ENCODE results near the gene CALML4.
A peak's percentile ranks its signal among the peaks of the same experiment; 100 is the strongest.
"Not testable (repeated sequence)": the region's sequence is repeated elsewhere in the genome, so short reads cannot be mapped to it uniquely, and the experiment has no call there.

Gene CALML4

GRCh38 chr15:68218331-68218730 lies 13.2 kb upstream of the CALML4 start:
- no peak for TF ChIP-seq CTCF (IDR thresholded peaks at IDR 0.05; ENCODE audit: low read depth, low read length, missing control alignments)
- no peak for DNase-seq (ENCODE audit: low read depth)
- no peak overlapping the region for H3K4me3 ChIP-seq (ENCODE audit: low read depth, low read length)

- no peak for TF ChIP-seq CTCF (IDR thresholded peaks at IDR 0.05; ENCODE audit: low read depth, low read length, missing control alignments)
- DNase-seq (ENCODE audit: low read depth): no peak
- no peak overlapping the region for H3K4me3 ChIP-seq (ENCODE audit: low read depth, low read length)
Observed at GRCh38 chr15:68217341-68217740, 12.2 kb upstream of the CALML4 start.

GRCh38 chr15:68214838-68215254 lies 9.7 kb upstream of the CALML4 start:
- TF ChIP-seq CTCF (IDR thresholded peaks at IDR 0.05; ENCODE audit: low read depth, low read length, missing control alignments): no peak
- no peak overlapping the region for H3K4me3 ChIP-seq (ENCODE audit: low read depth, low read length)
- DNase-seq (ENCODE audit: low read depth): no peak

- no peak for DNase-seq (ENCODE audit: low read depth)
- H3K4me3 ChIP-seq (ENCODE audit: low read depth, low read length): no peak overlapping the region
- TF ChIP-seq CTCF (IDR thresholded peaks at IDR 0.05; ENCODE audit: low read depth, low read length, missing control alignments): no peak
Observed at GRCh38 chr15:68213991-68214837, 9.1 kb upstream of the CALML4 start.

DNA sequence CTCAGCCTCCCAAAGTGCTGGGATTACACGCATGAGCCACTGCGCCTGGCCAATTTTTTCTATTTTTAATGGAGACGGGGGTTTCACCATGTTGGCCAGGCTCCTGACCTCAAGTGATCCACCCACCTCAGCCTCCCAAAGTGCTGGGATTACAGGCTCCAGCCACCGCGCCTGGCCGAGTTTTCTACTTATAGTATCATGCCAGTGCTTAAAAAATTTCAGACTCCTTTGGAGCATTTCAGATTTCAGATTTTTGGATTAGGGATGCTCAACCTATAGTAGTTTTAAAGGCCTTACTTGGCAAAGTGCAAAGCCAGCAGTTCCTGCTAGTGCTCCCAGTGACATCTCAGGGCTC lies 8.3 kb upstream of the CALML4 start:
- not testable (repeated sequence) for H3K4me3 ChIP-seq (ENCODE audit: low read depth, low read length); DNase-seq (ENCODE audit: low read depth)

DNA sequence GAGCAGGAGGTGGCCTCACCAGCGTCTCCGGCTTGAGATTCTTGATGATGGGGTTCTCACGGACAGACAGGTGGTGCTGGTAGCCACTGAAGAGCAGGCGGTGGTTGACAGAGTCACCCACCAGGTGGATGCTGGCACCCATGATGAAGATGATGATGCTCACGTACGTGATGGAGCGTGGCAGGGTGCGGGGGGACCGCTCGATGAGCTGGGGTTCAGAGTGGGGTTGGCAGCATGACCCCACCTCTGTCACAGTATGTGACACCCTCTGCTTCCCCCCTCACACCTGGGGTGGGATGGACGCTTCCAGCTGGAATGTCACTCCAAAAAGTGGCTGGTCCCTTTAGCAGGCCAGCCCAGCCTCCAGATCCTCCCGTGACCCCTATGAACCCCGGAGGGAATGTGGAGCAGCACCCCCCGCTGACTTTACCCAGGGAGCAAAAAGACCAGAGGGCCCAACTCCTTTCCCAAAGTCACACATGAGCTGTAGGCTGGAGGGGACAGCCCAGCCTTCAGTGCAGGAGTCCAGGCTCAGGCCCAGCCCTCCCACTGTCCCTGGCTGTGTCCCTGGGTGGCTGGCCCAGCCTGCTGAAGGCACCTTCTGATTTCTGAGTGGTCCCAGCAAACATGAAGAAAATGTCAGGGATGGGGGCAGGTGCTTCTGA lies 6.7 kb upstream of the CALML4 start:
- no peak for TF ChIP-seq CTCF (IDR thresholded peaks at IDR 0.05; ENCODE audit: low read depth, low read length, missing control alignments)
- no peak for DNase-seq (ENCODE audit: low read depth)
- no peak overlapping the region for H3K4me3 ChIP-seq (ENCODE audit: low read depth, low read length)

DNA sequence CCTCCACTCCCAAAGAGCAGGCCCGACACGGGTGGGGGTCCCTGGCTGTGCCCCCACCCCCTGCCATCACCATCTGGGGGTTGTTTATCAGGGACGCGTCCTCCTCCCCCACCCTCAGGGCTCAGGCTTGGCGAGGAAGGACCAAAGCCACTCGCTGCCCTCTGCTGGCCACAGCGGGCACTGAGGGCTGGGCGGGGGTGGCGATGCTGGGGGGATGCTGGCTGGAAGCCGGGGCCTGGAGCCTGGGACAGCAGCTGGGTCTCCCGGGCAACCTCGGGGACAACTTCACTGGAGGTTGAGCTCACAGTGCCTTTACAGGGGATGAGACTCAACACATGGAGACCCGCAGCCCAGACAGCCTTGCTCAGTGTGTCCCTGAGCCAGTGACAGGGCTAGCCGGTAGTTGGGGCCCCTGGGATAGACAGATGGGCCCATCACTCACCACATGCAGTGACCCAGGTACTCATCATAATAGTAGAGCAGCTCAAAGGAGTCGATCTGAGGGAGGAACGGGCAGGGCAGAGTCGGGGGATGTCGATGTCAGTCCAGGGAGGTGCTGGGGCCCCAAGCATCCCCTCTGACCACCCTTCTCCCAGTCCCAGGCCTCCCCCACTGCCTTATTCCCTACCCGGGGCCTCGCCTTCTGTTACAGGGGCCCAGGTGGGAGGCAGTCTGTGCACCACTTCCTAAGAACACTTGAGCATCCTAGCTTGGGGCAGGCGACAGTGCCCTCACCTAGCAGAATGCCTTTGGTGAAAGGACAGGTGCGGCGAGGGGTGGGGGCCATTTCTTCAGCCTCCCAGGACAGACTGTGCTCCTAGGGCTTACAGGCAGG lies 5.9 kb upstream of the CALML4 start:
- no peak for DNase-seq (ENCODE audit: low read depth)
- peak; percentile 83 for TF ChIP-seq CTCF (IDR thresholded peaks at IDR 0.05; ENCODE audit: low read depth, low read length, missing control alignments)
- no peak overlapping the region for H3K4me3 ChIP-seq (ENCODE audit: low read depth, low read length)

Measured in GM12864 (cell line).